GM21717 (cell line): Measurements from ENCODE around the gene SLC5A5.
A peak's percentile ranks its signal among the peaks of the same experiment; 100 is the strongest.

Experiments
- ATAC-seq: cut with Tn5 transposase; IDR thresholded peaks from one replicate; pipeline ENCODE4 v1.9.1; 2021; ENCODE audit warnings: mild to moderate bottlenecking, moderate library complexity; ENCODE audit not compliant: unreplicated experiment

The SLC5A5 gene

DNA sequence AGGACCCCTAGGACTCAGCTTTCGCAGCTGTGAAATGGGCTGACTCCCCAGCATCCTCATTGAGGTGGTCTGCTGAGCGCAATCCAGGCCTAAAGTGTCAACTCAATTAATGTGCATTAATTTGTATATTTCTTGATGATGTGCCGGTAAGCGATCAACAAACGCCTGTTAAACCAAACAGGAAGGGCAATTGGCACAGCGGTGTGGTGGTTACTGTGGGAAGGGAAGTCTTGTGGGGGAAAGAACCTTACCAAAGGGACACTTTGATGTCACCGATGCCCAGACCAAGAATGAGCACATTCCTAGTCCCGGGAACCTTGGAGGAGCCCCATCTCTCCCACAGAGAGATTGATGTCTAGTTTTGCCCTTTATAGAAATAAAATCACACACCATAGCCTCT is 25.6 kb upstream of the SLC5A5 start:
- ATAC-seq = no peak

DNA sequence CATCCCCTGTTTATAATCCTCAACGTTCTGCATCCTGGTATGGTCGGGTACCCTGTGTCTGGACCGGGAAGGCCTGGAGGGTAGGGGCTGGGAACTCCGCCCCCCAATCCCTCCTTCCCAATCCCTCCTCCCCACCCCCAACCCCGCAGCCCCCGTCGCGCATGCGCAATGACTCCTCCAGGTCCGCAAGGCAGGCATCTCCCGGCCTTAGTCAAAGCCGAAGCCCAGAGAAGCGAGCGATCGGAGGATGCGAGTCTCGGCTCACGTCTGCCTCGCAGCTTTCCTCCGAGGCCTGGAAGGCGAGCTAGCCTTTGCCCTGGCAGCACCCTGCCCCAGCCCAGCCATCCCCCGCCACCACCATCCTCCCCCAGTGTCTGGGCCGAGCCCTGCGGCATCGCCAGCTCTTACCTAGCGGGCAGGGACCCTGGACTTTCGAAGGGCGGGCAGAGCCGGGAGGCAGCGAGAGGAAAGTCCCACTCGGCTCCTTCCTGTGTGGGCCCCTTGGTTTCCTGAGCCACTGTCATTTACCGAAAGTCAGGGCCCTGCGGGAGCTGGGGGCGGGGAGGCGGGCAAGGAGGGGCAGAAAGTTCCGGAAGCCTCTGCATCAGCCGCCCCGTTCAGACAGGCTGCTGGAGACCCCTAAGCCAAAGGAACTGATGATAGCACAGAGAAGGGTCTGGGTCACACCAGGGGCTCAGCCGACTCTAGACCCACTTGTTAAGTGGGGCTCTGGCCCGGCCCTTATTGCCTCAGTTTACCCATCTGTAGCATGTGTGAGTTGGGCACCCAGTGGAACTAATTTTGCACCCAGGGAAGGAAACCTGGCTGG is 24.0 kb upstream of the SLC5A5 start, which contains the start of gene JAK3:
Gene JAK3, minus strand, starts transcription at position 445 of the 829 bp plus-strand sequence. CDS start 3,565 bp downstream, outside the sequence.
- ATAC-seq = peak; percentile 58

DNA sequence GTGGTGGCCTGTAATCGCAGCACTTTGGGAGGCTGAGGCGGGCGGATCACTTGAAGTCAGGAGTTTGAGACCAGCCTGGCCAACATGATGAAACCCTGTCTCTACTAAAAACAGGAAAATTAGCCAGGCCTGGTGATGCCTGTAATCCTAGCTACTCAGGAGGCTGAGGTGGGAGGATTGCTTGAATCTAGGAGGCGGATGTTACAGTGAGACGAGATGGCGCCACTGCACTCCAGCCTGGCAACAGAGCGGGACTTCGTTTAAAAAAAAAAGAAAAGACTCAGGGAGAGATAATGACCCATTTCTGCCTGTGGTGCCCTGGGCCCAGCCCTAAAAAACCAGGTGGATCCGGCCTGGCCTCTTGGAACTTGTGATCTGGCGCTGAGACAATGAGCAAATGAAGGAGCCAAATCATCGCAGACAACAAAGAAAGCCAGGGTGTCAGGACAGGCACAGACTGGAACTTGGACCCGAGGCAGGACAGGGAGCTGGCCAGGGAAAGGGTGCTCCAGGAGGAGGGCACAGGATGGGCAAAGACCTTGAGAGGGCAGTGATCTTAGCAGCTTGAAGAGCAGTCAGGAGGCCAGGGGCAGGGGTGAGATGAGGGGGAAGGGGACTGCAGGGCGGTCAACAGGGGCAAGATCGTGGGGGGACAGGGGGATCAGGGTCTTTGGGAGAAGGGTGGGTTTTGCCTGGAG is 23.0 kb upstream of the SLC5A5 start:
- ATAC-seq = no peak

DNA sequence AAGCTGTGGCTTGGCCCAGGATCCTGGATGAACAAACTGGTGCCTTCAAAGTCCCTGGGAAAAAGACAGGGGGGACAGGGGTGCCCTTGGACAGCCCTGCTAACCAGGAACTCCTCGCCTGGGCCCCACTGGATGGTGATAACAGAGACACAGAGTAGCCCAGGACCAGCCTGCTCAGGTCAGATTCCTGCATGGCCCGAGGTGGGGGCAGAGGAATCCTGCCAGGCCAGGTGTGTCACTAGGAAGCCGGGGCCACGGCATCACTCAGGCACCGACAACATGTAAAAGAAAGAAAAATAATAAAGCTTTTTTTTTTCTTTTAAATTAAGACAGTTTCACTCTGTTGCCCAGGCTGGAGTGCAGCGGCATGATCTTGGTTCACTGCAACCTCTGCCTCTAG is 17.7 kb upstream of the SLC5A5 start:
- ATAC-seq = no peak

DNA sequence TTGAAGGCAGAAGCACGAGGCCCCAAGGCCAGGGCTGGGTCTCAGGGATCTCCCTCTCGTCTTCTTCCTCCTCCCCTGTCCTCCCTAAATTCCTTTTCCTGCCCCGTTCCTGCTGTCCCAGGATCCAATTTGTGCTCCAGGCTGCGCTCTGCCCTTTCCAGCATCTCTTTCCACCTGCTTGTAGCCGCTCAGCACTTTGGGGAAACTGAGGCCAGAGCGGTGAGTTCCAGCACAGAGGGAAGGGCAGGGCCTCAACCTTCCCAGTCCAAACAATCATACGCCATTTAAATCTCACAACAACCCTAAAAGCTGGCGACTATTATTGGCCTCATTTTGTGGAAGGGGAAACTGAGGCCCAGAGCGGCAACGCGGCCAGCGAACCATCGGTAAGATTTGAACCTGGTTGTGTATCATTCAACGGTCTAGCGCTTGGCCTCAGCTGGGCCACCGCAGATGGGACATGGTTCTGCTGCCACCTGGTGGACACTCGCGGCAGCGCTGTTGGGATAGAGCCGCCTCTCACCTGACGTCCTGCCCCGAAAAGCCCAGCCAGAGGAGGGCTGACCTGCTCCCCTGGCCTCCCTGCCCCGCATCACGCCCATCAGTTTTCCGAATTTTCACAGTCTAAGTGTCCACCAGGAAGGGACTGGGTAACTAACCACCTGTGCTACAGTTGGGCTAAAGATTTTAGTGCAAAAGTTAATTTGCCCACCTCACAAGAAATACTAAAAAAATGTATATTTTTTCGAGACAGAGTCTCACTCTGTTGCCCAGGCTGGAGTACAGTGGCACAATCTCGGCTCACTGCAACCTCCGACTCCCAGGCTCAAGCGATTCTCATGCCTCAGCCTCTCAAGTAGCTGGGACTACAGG is 16.2 kb upstream of the SLC5A5 start:
- ATAC-seq = no peak

DNA sequence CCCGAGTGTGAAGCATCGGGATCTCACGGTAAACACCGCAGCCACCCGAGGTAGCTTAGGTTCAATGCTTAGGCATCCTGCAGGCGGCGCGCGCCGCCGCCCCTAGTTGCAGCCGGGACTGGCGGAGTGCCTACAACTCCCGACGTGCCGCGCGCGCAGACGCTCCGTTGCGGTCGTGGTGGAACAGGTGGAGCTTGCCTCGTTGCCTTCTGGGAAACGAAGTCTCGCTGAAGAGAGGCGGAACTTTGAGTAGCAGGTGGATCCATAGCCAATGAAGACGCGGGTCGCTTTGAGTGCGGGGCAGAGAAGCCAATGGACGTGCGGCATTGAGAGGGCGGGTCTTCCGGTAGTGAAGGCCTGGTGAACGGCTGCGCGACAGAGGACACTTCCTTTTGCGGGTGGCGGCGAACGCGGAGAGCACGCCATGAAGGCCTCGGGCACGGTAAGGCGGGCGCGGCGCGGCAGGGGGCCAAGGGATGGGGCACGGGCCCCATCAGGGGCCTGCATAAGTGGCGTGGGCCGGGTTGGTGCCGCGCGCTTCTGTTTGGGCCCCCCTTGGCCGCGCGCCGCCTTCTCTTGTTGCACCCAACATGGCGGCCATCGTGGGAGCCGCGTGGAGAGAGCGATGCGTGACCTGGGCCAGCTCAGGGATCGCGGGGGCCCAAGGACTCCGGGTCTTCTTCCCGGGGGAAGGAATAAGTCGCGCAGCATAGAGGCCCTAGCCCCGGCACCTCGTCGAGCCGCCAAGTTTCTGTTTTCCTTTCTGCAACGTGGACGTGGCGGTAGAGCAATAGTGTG is 12.0 kb upstream of the SLC5A5 start, which contains the start of gene RPL18A:
Gene RPL18A, plus strand, starts transcription at position 378 of the 798 bp plus-strand sequence. Its CDS starts 47 bp downstream, at position 425.
- peak; percentile 82 for ATAC-seq

DNA sequence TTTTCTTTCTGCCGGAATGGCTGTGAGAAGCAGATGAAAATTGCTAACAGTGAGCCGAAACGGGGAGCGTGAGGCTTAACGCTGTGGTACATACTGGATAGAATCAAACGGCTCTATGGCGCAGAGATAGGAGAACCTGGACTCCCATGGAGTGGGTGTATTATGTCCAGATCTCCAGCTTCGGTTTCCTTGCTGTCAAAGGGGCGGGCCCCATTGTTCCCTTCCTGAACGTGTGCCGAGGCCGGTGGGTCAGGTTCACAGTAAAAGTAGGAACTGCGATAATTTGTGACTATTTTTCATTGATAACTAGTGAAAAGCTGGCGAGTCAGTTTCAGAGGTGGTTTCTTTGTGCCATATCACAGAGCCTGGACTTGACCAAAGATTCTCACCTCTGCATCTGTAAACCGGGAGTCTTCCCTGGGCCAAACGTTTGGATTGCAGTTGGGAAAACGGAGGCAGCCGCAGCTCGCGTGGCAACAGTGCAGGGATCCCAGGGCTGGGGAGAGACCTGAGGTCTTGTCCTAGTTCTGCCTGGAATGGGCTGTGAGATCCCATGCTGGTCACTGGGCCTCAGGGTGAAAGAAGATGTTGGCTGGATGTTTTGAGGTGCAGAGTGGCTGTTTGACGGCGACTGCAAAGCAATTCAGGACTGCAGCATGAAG is 11.3 kb upstream of the SLC5A5 start:
- no peak for ATAC-seq

DNA sequence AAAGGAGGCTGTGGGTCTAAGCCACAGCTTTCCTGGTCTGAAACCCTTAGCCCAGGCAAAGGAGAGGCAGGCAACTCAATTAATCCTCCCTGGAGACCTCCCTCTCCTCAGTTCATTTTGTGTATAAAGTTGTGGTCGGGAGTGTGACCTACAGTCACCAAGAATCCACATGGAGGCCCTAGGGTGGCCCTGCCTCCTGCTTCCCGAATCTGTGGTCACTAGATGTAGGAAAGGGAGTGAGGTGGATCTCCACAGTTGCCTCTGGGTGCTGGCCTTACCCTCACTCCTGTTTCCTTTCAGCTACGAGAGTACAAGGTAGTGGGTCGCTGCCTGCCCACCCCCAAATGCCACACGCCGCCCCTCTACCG is 10.8 kb upstream of the SLC5A5 start:
- ATAC-seq = no peak

DNA sequence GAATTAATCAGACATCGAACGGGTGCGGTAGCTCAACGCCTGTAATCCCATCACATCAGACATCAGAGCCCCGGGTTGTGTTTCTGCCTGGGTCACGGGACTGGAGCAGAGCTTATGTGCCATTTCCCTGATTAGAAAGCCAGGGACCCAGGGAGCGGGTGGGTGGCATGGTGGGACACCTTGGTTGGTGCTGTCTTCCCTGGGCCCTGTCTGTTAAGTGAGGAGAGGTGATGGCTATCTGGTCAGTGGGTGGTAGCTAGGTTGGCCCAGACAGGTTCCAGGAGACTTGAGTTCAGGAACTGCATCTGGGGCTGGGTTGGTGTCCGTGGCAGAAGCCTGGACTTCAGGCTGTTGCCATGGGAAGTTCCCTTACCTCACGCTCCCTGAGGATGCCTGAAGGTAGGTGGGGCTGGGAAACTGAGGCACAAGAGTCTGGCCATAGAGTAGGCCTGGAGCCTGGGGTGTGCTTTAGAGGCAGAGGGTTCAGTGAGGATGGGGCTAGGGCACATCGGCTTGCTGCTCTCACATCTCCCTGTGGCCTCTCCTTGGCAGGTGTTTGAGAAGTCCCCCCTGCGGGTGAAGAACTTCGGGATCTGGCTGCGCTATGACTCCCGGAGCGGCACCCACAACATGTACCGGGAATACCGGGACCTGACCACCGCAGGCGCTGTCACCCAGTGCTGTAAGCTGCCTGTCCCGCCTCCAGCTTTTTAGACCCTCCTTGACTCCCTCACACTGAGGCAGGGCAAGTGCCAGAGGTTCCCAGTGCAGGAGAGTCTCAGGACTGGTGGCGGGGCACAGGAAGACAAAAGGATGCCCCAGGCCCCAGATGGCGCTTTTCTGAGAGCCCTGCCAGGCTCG is 10.0 kb upstream of the SLC5A5 start:
- ATAC-seq = no peak

DNA sequence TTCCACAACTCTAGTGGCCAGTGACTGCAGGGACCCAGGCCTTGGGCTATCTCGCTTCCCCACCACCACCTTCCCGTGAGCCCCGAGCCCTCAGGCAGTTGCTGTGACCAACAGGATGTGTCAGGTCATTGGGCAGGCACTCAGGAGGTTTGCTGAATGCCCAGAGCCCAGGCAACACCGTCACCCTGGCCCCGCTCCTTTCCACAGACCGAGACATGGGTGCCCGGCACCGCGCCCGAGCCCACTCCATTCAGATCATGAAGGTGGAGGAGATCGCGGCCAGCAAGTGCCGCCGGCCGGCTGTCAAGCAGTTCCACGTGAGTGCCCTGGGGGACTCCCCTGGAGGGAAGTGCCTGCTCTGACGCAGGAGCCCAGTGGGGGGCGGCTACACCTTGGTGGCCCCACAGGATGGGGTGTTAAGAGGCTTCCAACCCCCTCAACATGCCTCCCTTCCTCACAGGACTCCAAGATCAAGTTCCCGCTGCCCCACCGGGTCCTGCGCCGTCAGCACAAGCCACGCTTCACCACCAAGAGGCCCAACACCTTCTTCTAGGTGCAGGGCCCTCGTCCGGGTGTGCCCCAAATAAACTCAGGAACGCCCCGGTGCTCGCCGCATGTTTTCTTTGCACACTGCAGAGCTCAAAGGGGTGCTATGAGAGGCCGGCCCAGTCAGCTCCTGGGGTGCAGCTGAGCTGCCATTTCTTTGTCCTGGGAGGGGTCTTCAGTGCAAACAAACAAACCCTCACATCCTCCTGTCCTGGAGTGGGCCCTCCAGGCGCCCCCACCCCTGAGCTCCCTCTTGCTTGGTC is 8.8 kb upstream of the SLC5A5 start:
- no peak for ATAC-seq

DNA sequence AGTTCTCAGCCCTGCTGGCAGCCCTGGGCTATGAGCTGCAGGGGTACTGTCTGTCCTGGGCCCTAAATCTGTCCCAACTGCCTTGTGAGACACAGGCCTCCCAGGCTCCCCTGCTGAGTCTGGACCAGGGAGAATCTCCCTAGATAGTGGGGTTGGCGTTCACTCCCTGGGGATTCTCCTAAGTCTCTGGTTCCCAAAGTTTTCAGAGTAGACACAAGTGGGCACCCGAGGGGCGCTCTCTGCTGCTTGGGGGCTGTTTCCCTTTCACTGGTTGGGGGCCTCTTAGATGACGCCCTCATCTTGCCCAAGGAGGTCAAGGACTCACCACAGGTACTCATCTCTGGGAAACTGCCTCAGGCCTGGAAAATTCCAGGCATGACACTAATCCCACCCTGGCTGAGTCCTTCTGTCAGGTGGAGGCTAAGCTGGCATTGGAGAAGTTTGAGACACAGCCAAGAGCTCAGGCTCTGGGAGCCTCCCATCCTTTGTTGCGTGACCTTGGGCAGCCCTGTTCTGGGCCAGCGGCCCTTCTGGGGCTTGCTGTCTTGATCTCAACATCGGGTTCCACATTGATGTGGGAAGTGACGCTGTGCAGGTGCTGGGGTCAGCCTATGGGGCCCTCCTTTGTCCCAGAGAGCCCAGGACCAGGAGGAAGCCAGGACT is 8.1 kb upstream of the SLC5A5 start:
- no peak for ATAC-seq

DNA sequence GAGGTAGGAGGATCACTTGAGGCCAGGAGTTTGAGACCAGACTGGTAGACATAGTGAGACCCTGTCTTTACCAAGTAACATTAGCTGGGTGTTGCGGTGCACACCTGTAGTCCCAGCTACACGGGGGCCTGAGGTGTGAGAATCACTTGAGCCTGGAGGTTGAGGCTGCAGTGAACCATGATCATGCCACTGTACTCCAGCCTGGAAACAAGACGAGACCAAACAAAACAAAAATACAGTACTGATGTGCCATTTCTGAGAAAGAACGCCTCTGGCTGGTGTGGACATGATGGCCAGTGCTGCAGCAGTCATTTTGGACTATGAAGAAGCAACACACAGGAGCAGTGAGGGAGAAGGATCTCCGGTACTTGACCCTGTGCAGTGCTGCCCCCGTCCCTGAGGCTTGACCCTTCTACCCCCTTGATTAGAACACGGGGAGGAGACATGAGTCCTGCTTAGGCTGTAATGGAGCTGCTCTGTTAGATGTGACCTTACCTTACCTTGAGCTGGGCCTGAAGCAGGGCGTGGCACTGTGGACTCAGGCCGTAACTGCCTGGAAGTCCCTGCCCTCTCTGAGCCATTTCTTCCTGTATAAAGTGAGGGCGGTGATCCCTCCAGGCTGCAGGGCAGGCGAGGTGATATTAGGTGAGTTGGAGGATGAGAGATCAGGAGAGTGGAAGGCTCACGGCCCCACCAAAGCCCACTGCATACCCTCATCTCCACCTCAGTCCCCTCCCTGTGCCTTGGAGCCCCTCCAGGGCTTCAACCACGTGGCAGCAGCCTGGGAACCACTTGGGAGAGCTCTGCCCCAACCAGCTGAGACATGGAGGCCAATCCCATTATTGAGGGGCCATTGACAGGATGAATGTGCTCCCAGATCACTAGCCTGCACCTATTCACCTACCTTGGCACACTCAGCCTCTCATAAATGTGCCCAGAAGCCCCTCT is 6.1 kb upstream of the SLC5A5 start:
- no peak for ATAC-seq

DNA sequence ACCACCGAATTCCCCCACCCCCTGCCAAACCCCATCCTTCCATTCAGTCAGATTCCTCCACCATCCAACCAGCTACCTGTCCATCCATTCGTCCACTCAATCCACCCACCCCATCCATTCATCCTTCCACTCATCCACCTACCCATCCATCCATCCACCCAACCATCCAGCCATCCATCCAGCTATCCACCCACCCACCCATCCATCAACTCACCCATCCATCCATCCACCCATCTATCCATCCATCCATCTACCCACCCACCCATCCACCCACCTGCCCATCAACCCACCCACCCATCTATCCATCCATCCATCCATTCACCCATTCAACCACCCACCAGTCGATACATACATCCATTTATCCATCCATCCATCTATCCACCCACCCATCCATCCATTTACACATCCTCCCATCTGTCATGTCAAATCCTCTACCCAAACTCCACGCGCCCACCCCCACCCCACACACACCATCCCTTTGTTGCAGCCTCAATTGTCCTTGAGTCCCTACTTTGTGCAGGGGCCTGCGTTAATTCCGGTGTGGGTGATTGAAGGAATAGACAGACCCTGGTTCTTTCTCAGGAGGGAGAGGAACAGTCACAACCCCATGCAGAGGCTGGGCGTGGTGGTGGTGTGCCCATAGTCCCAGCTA is 5.3 kb upstream of the SLC5A5 start:
- ATAC-seq = no peak

DNA sequence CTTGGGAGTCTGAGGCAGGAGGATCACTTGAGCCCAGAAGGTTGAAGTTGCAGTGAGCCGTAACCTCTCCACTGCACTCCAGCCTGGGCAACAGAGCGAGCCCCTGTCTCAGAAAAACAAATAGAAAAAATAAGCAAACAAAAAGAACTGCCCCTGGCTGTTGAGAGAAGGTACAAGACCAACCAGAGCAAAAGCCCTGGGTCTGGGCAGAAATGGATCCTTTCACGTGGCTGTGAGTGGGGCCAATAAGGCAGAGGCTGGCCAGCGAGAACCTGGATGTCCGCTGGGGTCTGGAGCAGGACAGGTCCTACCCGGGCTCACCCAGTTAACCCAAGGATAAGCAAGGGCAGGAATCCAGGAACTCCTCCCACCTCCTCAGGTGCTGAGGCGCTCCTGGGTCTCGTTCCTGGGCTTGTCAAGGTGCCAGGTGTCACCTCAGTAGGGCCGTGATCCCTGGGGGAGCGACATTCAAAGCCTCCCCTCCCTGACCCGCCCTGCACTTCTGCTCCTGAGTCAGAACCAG is 4.7 kb upstream of the SLC5A5 start:
- no peak for ATAC-seq

DNA sequence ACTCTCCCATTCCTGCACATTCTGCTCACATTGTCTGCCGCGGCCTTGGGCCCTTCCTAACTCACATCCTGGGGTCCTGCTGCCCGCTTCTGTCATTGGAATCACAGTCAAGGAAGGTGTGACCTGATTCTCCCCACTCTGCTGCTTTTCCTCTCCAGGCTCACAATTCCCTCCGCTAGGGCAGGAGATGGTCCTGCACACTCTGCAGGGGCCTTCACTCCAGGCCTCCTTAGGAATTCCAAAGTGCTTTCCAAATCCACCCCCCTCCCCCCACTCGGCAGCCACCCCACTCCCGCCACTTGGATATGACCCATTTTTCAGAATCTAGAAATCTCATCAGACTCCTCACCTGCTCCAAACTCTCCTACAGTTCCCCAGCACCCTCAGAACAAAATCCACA is 3.1 kb upstream of the SLC5A5 start:
- no peak for ATAC-seq

DNA sequence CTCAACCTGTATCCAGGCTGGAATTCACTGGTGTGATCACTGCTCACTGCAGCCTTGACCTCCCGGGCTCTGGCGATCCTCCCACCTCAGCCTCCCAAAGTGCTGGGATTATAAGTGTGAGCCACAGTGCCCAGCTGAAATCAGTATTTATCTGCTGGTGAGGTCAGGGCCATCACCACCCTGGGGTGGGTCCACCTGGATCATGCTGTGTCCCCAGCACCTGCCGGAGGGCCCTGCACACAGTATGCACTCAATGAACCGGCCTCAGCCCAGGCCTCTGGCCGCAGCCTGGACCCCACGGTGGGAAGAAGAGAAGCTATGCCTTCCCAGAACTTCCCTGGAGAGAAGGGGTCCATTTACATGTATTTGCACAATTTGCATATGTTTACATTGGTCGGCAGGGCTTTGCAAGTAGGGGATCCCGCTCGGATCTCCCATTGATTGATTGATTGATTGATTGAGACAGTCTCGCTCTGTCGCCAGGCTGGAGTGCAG is 2.6 kb upstream of the SLC5A5 start:
- no peak for ATAC-seq
